HFF-Myc (cell line): Measurements from ENCODE around the gene HMX3.

Source experiments
- DNase-seq: peaks from one replicate; pipeline ENCODE4 v3.0.0-alpha.2; 2011; ENCODE audit warnings: low read depth; ENCODE audit errors: extremely low read depth
- H3K4me3 ChIP-seq: replicated peaks from 2 replicates; pipeline ENCODE4 v1.5.1; 2011; ENCODE audit warnings: low read depth, mild to moderate bottlenecking, control low read depth, low read length
- TF ChIP-seq, protein P1 (sequence below): IDR thresholded peaks from 2 replicates; pipeline ENCODE4 v1.5.1; 2012; ENCODE audit warnings: mild to moderate bottlenecking, low read depth, low read length, control low read depth; ENCODE audit errors: missing control alignments

The HMX3 gene

DNA sequence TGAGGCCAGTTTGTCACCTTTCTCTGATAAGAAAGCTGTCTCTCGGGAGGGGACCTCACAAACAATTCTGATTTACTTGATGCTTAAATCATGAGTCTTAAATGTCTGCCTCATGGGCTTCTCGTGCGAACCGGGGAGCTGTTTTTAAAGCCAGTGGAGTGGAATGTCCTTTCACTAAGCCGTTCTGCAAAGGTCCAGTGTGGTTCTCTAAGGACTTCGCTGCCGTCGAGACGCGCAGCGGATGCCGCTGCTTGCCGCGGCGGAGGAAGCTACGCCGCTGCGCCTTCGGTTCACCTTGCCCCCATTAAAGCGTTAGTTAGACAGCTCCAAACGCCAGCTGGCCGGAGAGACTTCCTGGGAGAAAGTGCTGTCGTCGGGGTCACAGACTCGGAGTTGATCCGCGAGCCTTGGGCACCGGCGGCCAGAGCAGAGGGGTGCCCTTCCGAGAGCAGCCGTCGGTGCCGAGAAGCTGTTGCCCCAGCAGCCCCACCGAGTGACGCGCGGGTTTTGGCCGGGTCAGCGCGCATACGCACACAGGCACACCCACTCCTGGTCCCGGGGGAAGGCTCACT, 1.3 kb upstream of the HMX3 start:
- TF ChIP-seq, protein P1, sequence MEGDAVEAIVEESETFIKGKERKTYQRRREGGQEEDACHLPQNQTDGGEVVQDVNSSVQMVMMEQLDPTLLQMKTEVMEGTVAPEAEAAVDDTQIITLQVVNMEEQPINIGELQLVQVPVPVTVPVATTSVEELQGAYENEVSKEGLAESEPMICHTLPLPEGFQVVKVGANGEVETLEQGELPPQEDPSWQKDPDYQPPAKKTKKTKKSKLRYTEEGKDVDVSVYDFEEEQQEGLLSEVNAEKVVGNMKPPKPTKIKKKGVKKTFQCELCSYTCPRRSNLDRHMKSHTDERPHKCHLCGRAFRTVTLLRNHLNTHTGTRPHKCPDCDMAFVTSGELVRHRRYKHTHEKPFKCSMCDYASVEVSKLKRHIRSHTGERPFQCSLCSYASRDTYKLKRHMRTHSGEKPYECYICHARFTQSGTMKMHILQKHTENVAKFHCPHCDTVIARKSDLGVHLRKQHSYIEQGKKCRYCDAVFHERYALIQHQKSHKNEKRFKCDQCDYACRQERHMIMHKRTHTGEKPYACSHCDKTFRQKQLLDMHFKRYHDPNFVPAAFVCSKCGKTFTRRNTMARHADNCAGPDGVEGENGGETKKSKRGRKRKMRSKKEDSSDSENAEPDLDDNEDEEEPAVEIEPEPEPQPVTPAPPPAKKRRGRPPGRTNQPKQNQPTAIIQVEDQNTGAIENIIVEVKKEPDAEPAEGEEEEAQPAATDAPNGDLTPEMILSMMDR, result no peak
- H3K4me3 ChIP-seq, result no peak overlapping the region

DNA sequence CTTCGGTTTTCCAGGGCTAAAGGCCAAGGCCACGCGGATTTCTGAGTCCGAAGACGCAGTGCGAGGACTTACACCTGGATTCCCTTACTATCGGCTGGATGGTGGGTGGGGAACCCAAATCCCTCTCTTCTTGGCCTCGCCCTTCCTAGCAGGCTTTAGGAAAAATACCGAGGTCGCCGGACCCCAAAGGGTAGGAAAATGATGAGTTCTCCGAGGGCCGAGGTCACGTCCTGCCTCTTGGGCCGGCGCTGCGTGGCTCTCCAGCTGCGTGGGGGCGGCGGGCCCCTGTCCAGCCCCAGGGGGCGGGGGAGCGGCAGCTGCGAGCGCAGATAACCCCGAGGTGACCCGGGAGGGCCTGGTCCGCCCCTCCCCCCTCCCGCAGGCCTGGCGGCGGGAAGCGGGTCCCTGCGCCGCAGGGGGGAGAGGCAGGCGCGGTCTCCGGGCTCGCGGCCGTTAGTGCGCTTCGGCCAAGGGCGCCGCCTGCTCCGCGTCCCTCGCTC, 805 bp upstream of the HMX3 start:
- TF ChIP-seq, protein P1, result no peak
- no peak for DNase-seq
- H3K4me3 ChIP-seq, result no peak overlapping the region

More for the DNA sequence above, 1.3 kb upstream of the HMX3 start:
- DNase-seq, result no peak

DNA sequence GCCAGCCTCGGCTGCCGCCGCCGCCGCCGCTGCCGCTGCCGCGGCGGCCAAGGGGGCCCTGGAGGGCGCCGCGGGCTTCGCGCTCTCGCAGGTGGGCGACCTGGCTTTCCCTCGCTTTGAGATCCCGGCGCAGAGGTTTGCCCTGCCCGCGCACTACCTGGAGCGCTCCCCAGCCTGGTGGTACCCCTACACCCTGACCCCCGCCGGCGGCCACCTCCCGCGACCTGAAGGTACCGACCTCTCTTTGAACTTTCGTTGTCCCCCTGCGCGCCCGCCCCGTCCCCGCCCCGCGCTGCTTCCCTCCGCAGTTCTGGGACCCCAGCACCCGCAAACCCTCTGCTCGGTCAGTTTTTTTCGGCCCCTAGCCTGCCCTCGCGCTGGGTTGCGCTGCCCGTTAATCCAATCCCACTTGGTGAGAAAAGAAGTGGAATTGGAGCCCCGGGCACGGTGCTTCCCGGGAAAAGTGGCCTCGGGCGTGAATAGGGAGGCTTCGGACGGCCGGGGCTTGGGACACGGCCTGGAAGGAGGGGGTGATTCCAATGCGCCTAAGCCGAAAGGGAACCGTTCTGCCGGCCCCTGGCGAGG, 543 bp downstream of the HMX3 start:
- DNase-seq, result no peak
- TF ChIP-seq, protein P1, result no peak
- no peak overlapping the region for H3K4me3 ChIP-seq

DNA sequence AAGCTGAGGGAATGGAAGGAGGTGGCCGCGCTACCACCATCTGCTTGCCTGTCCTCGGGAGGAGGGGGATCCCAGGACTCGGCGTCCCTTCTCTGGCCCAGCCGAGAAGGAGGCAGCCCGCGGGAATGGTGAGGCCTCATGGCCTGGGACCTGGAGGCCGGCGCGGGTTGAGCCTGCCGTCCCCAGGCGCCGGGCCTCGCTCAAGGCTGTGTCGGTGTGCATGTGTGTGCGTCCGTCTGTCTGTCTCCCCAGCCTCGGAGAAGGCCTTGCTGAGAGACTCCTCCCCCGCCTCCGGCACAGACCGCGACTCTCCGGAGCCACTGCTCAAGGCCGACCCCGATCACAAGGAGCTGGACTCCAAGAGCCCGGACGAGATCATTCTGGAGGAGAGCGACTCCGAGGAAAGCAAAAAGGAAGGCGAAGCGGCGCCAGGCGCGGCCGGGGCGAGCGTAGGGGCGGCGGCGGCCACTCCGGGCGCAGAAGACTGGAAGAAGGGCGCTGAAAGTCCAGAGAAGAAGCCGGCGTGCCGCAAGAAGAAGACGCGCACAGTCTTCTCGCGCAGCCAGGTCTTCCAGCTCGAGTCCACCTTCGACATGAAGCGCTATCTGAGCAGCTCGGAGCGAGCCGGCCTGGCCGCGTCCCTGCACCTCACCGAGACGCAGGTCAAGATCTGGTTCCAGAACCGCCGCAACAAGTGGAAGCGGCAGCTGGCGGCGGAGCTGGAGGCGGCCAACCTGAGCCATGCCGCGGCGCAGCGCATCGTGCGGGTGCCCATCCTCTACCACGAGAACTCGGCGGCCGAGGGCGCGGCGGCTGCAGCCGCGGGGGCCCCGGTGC, 1.3 kb downstream of the HMX3 start:
- TF ChIP-seq, protein P1, result no peak

DNA sequence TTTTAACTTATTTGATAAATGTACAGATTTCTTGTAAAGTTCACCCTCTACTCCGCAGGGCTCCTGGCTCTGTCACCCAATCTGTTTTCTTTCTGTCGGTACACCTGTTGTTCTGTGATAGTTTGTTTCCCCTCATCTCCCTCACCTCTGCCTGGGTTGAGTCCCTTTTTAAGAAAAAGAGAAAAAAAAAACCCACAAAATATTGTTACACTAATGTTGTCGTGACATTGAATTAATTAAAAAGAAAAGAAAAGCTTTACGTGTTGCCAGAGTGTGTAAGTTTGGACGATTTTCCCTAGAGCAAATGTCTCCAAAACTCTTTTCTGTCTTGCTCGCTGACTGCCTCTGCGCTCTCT, 3.4 kb downstream of the HMX3 start:
- H3K4me3 ChIP-seq, result no peak overlapping the region
- TF ChIP-seq, protein P1, result no peak
- DNase-seq, result no peak

More for the DNA sequence above, 1.3 kb downstream of the HMX3 start:
- no peak for DNase-seq
- H3K4me3 ChIP-seq, result no peak overlapping the region

DNA sequence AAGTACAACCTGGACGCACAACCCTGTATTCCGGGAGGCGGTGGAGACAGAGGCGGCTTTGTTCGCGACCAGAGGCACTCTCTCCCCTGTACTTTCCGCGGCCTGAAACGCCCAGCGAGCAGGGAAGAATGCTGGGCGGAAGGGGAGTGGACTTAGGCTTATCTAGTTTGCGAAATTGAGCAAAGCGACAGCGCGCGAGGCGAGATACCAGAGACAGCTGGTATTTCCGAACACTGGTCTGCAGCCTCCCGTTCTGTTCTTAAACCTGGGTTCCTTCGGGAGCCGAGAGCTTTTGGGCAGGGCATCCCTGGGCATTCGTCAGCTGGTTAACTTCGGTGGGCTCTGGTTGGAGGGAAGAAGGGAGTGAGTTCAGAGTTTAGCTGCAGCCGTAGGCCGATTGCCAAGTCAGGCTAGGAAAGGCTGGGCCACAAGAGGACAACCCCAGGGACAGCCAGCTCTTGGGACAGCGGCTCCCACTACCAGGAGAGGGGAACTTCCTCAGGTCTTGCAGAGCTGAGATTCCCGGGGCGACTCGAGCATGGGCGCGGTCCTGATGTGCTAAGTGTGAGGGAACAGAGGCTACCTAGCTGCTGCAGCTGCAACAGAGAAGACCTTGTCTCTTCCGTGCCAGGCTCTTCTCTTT, 3.9 kb downstream of the HMX3 start:
- DNase-seq, result no peak
- TF ChIP-seq, protein P1, result no peak
- H3K4me3 ChIP-seq, result no peak overlapping the region
